PC-9 (cell line): ENCODE data around the gene PRR15. TPM values are rescaled to one million over a fixed set of nuclear protein-coding genes. Genes with fewer than 3 reads are reported as not detected.

Experiments
- BruUV-seq: library from RNA; stranded (reverse); fragments of 400-500 nt; replicated peaks from 2 replicates; lab custom pipeline; 2021; lab: Mats Ljungman, UMichigan
- CTCF ChIA-PET: fragments of 300-600 bp; sonication (Branson Sonifier 250); formaldehyde crosslinking; loops from one replicate; lab custom pipeline; 2022; ENCODE audit warnings: antibody characterized with exemption; lab: Charles Lee
- POLR2A ChIA-PET: fragments of 300-600 bp; sonication (Branson Sonifier 250); formaldehyde crosslinking; loops from one replicate; lab custom pipeline; 2022; ENCODE audit warnings: antibody characterized with exemption; ENCODE audit not compliant: unreplicated experiment; lab: Charles Lee
- DNase-seq, 2 experiments: peaks; one replicate each; pipeline versions ENCODE4 v3.0.0 to v3.0.0-alpha.2; 2015 to 2022; ENCODE audit warnings: mixed read lengths in 1 of 2
- H2AFZ ChIP-seq: fragments of 200-600 bp; sonication (generic); 2 replicates; pipeline ENCODE4 v1.8.1; 2017; ENCODE audit warnings: antibody characterized with exemption
- H3F3A ChIP-seq: fragments of 200-600 bp; sonication (generic); 2 replicates; pipeline ENCODE4 v1.8.1; 2017; ENCODE audit warnings: antibody characterized with exemption, mild to moderate bottlenecking, low read depth; ENCODE audit not compliant: insufficient read depth
- H3K27ac ChIP-seq: fragments of 200-600 bp; sonication (generic); 2 replicates; pipeline ENCODE4 v1.6.1; 2016; ENCODE audit warnings: mixed run types
- H3K27me3 ChIP-seq: fragments of 200-600 bp; sonication (generic); 2 replicates; pipeline ENCODE4 v1.6.1; 2016; ENCODE audit warnings: low read depth, mixed run types; ENCODE audit not compliant: insufficient read depth
- H3K36me3 ChIP-seq: fragments of 200-600 bp; sonication (generic); 2 replicates; pipeline ENCODE4 v1.6.1; 2016; ENCODE audit warnings: low read depth, mixed run types
- H3K4me1 ChIP-seq: fragments of 200-600 bp; sonication (generic); replicated peaks from 2 replicates; pipeline ENCODE4 v1.6.1; 2016; ENCODE audit warnings: mixed run types; ENCODE audit not compliant: insufficient read depth
- H3K4me2 ChIP-seq: fragments of 200-600 bp; sonication (generic); 2 replicates; pipeline ENCODE4 v1.6.1; 2017; ENCODE audit warnings: mixed run types
- H3K4me3 ChIP-seq: fragments of 200-600 bp; sonication (generic); 2 replicates; pipeline ENCODE4 v1.6.1; 2016; ENCODE audit warnings: mixed run types
- H3K79me2 ChIP-seq: fragments of 200-600 bp; sonication (generic); 2 replicates; pipeline ENCODE4 v1.6.1; 2017; ENCODE audit warnings: low read depth, mixed run types
- H3K9me2 ChIP-seq: fragments of 200-600 bp; sonication (generic); 2 replicates; pipeline ENCODE4 v1.8.1; 2017; ENCODE audit warnings: mild to moderate bottlenecking; ENCODE audit not compliant: insufficient read depth
- H3K9me3 ChIP-seq: fragments of 200-600 bp; sonication (generic); 2 replicates; pipeline ENCODE4 v1.8.1; 2016; ENCODE audit warnings: low read depth; ENCODE audit not compliant: insufficient read depth
- H4K20me1 ChIP-seq: fragments of 200-600 bp; sonication (generic); 2 replicates; pipeline ENCODE4 v1.8.1; 2017; ENCODE audit not compliant: insufficient read depth
- EZH2 ChIP-seq: fragments of 200-600 bp; sonication (generic); IDR thresholded peaks from 2 replicates; pipeline ENCODE4 v1.8.0; 2017; ENCODE audit warnings: antibody characterized with exemption, low read depth
- intact Hi-C: fragments of 100-400 bp; cut with micrococcal nuclease; formaldehyde crosslinking; loops from one replicate; pipeline ENCODE4 v1.10.0; 2022; ENCODE audit not compliant: unreplicated experiment
- total RNA-seq: library from RNA; stranded (reverse); gene quantifications from 2 replicates; pipeline ENCODE4 v1.2.3, GENCODE V29; 2021
- TF ChIP-seq, protein P1 (sequence below): fragments of 200-600 bp; sonication (generic); conservative IDR thresholded peaks from 2 replicates; pipeline ENCODE4 v1.6.1; 2017; ENCODE audit warnings: mixed run types, antibody characterized with exemption, mild to moderate bottlenecking, moderate library complexity

PRR15 gene
- total RNA-seq, 1 experiment from 2014 or later: 64.9 TPM

DNA sequence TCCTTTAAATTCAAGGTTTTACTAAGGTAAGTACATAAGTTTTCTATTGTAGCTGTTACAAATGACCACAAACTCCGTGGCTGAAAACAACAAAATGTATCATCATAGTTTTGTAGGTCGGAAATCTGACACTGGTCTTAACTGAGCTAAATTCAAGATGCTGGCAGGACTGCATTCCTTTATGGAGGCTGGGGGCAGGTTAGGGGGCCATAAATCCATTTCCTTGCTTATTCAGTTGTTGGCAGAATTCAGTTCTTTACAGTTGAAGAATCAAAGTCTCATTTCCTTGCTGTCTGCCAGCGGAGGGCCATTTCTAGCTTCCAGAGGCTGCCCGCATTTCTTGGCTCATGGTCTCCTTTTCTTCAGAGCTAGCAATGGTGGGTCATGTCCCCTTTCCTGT is 11.2 kb upstream of the PRR15 start:
- Histone ChIP-seq H3K27ac (no peak overlapping the region), H3K4me3 (no peak overlapping the region), H3K9me2 (0 out of 2 replicates have a peak, but pooled peaks cover 5% of the 10 kb centered on the region), H3K27me3 (no peaks in the 10 kb centered on the region), H2AFZ (no peak overlapping the region), H3K4me2 (no peak overlapping the region), H3K9me3 (peaks cover 11% of the 10 kb centered on the region), H3K36me3 (peaks cover 42% of the 10 kb centered on the region), H3F3A (peaks cover 10% of the 10 kb centered on the region; the same call in 1 of the 2 replicates), H3K4me1 (peaks cover 14% of the 10 kb centered on the region), H4K20me1 (no peaks in the 10 kb centered on the region), H3K79me2 (no peaks in the 10 kb centered on the region)
- DNase-seq: peak in 1 of 2 experiments; percentile 26
- no TSS peak for BruUV-seq
- intact Hi-C loops: no loop called here
- POLR2A ChIA-PET: interaction anchor here (0.7 to 1.2 kb wide), 2 partner anchors 11 to 57 kb away, joined by 3 read pairs; partner anchors contain the start of gene PRR15
- TF ChIP-seq EZH2: no peak
- TF ChIP-seq, protein P1, sequence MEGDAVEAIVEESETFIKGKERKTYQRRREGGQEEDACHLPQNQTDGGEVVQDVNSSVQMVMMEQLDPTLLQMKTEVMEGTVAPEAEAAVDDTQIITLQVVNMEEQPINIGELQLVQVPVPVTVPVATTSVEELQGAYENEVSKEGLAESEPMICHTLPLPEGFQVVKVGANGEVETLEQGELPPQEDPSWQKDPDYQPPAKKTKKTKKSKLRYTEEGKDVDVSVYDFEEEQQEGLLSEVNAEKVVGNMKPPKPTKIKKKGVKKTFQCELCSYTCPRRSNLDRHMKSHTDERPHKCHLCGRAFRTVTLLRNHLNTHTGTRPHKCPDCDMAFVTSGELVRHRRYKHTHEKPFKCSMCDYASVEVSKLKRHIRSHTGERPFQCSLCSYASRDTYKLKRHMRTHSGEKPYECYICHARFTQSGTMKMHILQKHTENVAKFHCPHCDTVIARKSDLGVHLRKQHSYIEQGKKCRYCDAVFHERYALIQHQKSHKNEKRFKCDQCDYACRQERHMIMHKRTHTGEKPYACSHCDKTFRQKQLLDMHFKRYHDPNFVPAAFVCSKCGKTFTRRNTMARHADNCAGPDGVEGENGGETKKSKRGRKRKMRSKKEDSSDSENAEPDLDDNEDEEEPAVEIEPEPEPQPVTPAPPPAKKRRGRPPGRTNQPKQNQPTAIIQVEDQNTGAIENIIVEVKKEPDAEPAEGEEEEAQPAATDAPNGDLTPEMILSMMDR: no peak
- CTCF ChIA-PET: no interaction called here

DNA sequence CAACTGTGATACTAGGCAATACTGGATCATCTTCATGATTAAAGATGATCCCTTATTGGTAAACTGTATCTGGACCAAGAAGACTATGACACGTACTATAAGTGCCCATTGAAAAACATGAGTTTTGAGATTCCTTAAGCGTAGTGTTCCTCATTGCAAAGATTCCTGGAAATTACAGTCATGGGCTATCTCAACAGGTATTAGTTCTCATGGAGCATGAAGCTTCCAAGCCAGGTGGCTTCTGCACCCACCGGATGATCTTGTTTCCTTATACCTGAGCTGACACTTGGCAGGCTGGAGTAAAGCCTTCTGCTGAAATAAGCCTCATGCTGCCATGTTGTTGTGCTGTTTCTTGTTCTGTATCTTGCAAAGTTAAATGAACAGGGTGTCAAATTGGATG is 8.6 kb upstream of the PRR15 start:
- no peak overlapping the region for H3K4me3 ChIP-seq
- TF ChIP-seq, protein P1: no peak
- no peak for TF ChIP-seq EZH2
- no peak overlapping the region for H2AFZ ChIP-seq
- H3K4me1 ChIP-seq: no peaks in the 10 kb centered on the region
- CTCF ChIA-PET: no interaction called here
- peaks cover 38% of the 10 kb centered on the region for H3K36me3 ChIP-seq
- POLR2A ChIA-PET: no interaction called here
- H3K79me2 ChIP-seq: peaks cover 4% of the 10 kb centered on the region; the same call in 1 of the 2 replicates
- 0 out of 2 replicates have a peak, but pooled peaks cover 5% of the 10 kb centered on the region for H3K9me2 ChIP-seq
- H3K27me3 ChIP-seq: no peaks in the 10 kb centered on the region
- DNase-seq: peak in 1 of 2 experiments; percentile 33
- no peak overlapping the region for H3K27ac ChIP-seq
- peaks cover 11% of the 10 kb centered on the region for H3K9me3 ChIP-seq
- no peaks in the 10 kb centered on the region for H4K20me1 ChIP-seq
- no peaks in the 10 kb centered on the region for H3F3A ChIP-seq
- no peak overlapping the region for H3K4me2 ChIP-seq
- no TSS peak for BruUV-seq
- intact Hi-C loops: no loop called here

DNA sequence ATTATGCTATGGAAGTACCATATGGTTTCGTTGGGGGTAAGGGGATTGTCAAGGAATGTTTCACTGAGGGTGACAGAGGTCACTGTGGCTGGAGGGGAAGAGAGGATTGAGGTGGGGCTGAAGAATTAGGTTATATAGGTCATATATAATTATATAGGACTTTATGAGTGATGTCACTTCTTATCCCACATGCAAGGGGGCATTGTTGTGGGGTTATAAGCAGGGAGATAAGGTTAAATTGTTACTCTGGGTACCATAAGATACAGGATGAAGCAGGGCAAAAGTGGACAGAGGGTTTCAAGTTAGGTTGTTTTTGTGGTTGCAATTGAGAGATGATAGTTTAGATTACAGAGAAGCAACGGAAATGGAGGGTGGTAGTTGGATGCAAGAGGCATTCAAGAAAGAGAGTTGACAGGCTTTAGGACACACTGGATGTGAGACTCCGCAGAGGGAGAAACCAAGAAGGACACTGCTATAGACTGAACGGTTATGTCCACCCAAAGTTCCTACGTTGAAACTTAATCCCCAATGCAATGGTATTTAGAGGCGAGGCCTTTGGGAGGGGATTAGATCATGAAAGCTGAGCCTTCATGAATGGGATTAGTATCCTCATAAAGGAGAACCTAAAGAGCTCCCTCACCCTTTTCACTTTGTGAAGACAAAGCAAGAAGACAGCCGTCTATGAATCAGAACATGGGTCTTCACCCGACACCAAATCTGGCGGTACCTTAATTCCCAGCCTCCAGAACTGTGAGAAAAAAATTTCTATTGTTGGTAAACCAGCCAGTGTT is 7.0 kb upstream of the PRR15 start:
- Histone ChIP-seq H3K9me2 (0 out of 2 replicates have a peak, but pooled peaks cover 5% of the 10 kb centered on the region), H3K36me3 (peaks cover 33% of the 10 kb centered on the region), H4K20me1 (no peaks in the 10 kb centered on the region), H3K27ac (no peak overlapping the region), H3K4me1 (peaks cover 4% of the 10 kb centered on the region; the same call in 1 of the 2 replicates), H3K4me3 (no peak overlapping the region), H3K4me2 (no peak overlapping the region), H3K79me2 (peaks cover 14% of the 10 kb centered on the region), H2AFZ (no peak overlapping the region), H3K9me3 (peaks cover 9% of the 10 kb centered on the region; the same call in 1 of the 2 replicates), H3K27me3 (no peaks in the 10 kb centered on the region), H3F3A (no peaks in the 10 kb centered on the region)
- intact Hi-C loops: no loop called here
- TF ChIP-seq, protein P1: no peak
- TF ChIP-seq EZH2: no peak
- no TSS peak for BruUV-seq
- ChIA-PET CTCF (no interaction called here), POLR2A (no interaction called here)
- peak in 1 of 2 experiments; percentile 21 for DNase-seq
